ENCODE results near the gene NEK3. TPM values are rescaled to one million over a fixed set of nuclear protein-coding genes. Genes with fewer than 3 reads are reported as not detected.

Gene NEK3
- total RNA-seq, 2 donors from 2014 or later, result 10.4 to 16.4 TPM

GRCh38 chr13:52147225-52147624 is 12.2 kb downstream of the NEK3 start:
- DNase-seq (ENCODE audit: low spot score) (no peak), ATAC-seq (ENCODE audit: insufficient number of reproducible peaks, low FRiP score, low read depth) (no peak)
- Histone ChIP-seq H3K4me1 (ENCODE audit: control insufficient read depth in 1 of 2, low read depth in 2 of 2) (no peaks in the 10 kb centered on the region), H3K27me3 (replicated peaks; ENCODE audit: insufficient read depth) (no peaks in the 10 kb centered on the region), H3K4me3 (no peak overlapping the region), H3K36me3 (peaks cover 33% of the 10 kb centered on the region), H3K27ac (no peak overlapping the region), H3K9me3 (no peaks in the 10 kb centered on the region)
- TF ChIP-seq CTCF (IDR thresholded peaks at IDR 0.05), result no peak

- peaks cover 28% of the 10 kb centered on the region for H3K36me3 ChIP-seq
- H3K4me1 ChIP-seq (ENCODE audit: control insufficient read depth in 1 of 2, low read depth in 2 of 2), result no peaks in the 10 kb centered on the region
- no peak overlapping the region for H3K27ac ChIP-seq
- no peaks in the 10 kb centered on the region for H3K27me3 ChIP-seq (replicated peaks; ENCODE audit: insufficient read depth)
- ATAC-seq (ENCODE audit: insufficient number of reproducible peaks, low FRiP score, low read depth), result no peak
- DNase-seq (ENCODE audit: low spot score), result no peak
- TF ChIP-seq CTCF (IDR thresholded peaks at IDR 0.05), result no peak
- no peaks in the 10 kb centered on the region for H3K9me3 ChIP-seq
- H3K4me3 ChIP-seq, result no peak overlapping the region
These were observed 18.1 kb downstream of the NEK3 start for GRCh38 chr13:52141299-52141698.

GRCh38 chr13:52137489-52137888 is 21.9 kb downstream of the NEK3 start:
- H3K27ac ChIP-seq, result no peak overlapping the region
- H3K4me3 ChIP-seq, result no peak overlapping the region
- H3K36me3 ChIP-seq, result peaks cover 15% of the 10 kb centered on the region
- no peaks in the 10 kb centered on the region for H3K27me3 ChIP-seq (replicated peaks; ENCODE audit: insufficient read depth)
- no peak for ATAC-seq (ENCODE audit: insufficient number of reproducible peaks, low FRiP score, low read depth)
- H3K4me1 ChIP-seq (ENCODE audit: control insufficient read depth in 1 of 2, low read depth in 2 of 2), result no peaks in the 10 kb centered on the region
- no peaks in the 10 kb centered on the region for H3K9me3 ChIP-seq
- no peak for DNase-seq (ENCODE audit: low spot score)
- no peak for TF ChIP-seq CTCF (IDR thresholded peaks at IDR 0.05)

GRCh38 chr13:52136763-52137162 is 22.6 kb downstream of the NEK3 start:
- no peak for DNase-seq (ENCODE audit: low spot score)
- no peak overlapping the region for H3K4me3 ChIP-seq
- no peaks in the 10 kb centered on the region for H3K9me3 ChIP-seq
- TF ChIP-seq CTCF (IDR thresholded peaks at IDR 0.05), result no peak
- peaks cover 15% of the 10 kb centered on the region for H3K36me3 ChIP-seq
- no peak overlapping the region for H3K27ac ChIP-seq
- H3K27me3 ChIP-seq (replicated peaks; ENCODE audit: insufficient read depth), result no peaks in the 10 kb centered on the region
- no peak for ATAC-seq (ENCODE audit: insufficient number of reproducible peaks, low FRiP score, low read depth)
- no peaks in the 10 kb centered on the region for H3K4me1 ChIP-seq (ENCODE audit: control insufficient read depth in 1 of 2, low read depth in 2 of 2)

- no peak overlapping the region for H3K4me3 ChIP-seq
- peaks cover 4% of the 10 kb centered on the region for H3K36me3 ChIP-seq
- no peak for TF ChIP-seq CTCF (IDR thresholded peaks at IDR 0.05)
- H3K9me3 ChIP-seq, result no peaks in the 10 kb centered on the region
- H3K27me3 ChIP-seq (replicated peaks; ENCODE audit: insufficient read depth), result no peaks in the 10 kb centered on the region
- no peak for ATAC-seq (ENCODE audit: insufficient number of reproducible peaks, low FRiP score, low read depth)
- no peak for DNase-seq (ENCODE audit: low spot score)
- peaks cover 0 to 12% of the 10 kb centered on the region in 2 donors for H3K4me1 ChIP-seq (ENCODE audit: control insufficient read depth in 1 of 2, low read depth in 2 of 2)
- H3K27ac ChIP-seq, result no peak overlapping the region
These were observed 28.8 kb downstream of the NEK3 start for GRCh38 chr13:52130641-52131040.

Measured in thoracic aorta (tissue), 2 donors.